Karpas-422 (cell line): ENCODE data around the gene ASTN2. TPM values are rescaled to one million over a fixed set of nuclear protein-coding genes. Genes with fewer than 3 reads are reported as not detected.

Source experiments
- DNase-seq: peaks from one replicate; pipeline ENCODE4 v3.0.0-alpha.2; 2015
- H2AFZ ChIP-seq: fragments of 200-600 bp; sonication (generic); 2 replicates; pipeline ENCODE4 v1.6.1; 2014; ENCODE audit warnings: antibody characterized with exemption, low read length, mixed read lengths
- H3K27ac ChIP-seq: fragments of 200-600 bp; sonication (generic); 2 replicates; pipeline ENCODE4 v1.5.1; 2014; ENCODE audit warnings: mild to moderate bottlenecking, low read length, moderate library complexity
- H3K27me3 ChIP-seq: fragments of 200-600 bp; sonication (generic); 2 replicates; pipeline ENCODE4 v1.6.1; 2014; ENCODE audit warnings: low read length, mixed read lengths
- H3K36me3 ChIP-seq: fragments of 200-600 bp; sonication (generic); 2 replicates; pipeline ENCODE4 v1.6.1; 2014; ENCODE audit warnings: low read length, mixed read lengths; ENCODE audit not compliant: insufficient read depth
- H3K4me1 ChIP-seq: fragments of 200-600 bp; sonication (generic); 2 replicates; pipeline ENCODE4 v1.6.1; 2014; ENCODE audit warnings: mild to moderate bottlenecking, low read length, mixed read lengths
- H3K4me2 ChIP-seq: fragments of 200-600 bp; sonication (generic); 2 replicates; pipeline ENCODE4 v1.6.1; 2014; ENCODE audit warnings: low read length, low read depth, mild to moderate bottlenecking; ENCODE audit not compliant: poor library complexity, severe bottlenecking
- H3K4me3 ChIP-seq: fragments of 200-600 bp; sonication (generic); 2 replicates; pipeline ENCODE4 v1.5.1; 2014; ENCODE audit warnings: mild to moderate bottlenecking, antibody characterized with exemption, low read length, mixed read lengths
- H3K79me2 ChIP-seq: fragments of 200-600 bp; sonication (generic); 2 replicates; pipeline ENCODE4 v1.6.1; 2014; ENCODE audit warnings: mild to moderate bottlenecking, low read length, mixed read lengths
- H3K9ac ChIP-seq: fragments of 200-600 bp; sonication (generic); 2 replicates; pipeline ENCODE4 v1.6.0; 2014; ENCODE audit warnings: low read length
- H3K9me2 ChIP-seq: fragments of 200-600 bp; sonication (generic), shearing (Covaris generic); replicated peaks from 2 replicates; pipeline ENCODE4 v1.6.0; 2014; ENCODE audit warnings: mild to moderate bottlenecking, low read length, moderate library complexity; ENCODE audit not compliant: insufficient read depth
- H3K9me3 ChIP-seq: fragments of 300-700, 200-600 bp; sonication (generic); 2 replicates; pipeline ENCODE4 v1.6.1; 2014; ENCODE audit warnings: low read length, mixed read lengths
- H4K20me1 ChIP-seq: fragments of 200-600 bp; sonication (generic); 2 replicates; pipeline ENCODE4 v1.6.1; 2014; ENCODE audit warnings: mild to moderate bottlenecking, antibody characterized with exemption, low read length, low read depth; ENCODE audit not compliant: insufficient read depth
- total RNA-seq: library from RNA; depleted of rRNA; stranded (reverse); fragments of >200 nt; shearing (Covaris generic); gene quantifications from 2 replicates; pipeline ENCODE4 v1.2.3, GENCODE V29; 2014; ENCODE audit warnings: low replicate concordance

ASTN2 gene
- total RNA-seq, 1 experiment from 2014 or later: 5.3 TPM

DNA sequence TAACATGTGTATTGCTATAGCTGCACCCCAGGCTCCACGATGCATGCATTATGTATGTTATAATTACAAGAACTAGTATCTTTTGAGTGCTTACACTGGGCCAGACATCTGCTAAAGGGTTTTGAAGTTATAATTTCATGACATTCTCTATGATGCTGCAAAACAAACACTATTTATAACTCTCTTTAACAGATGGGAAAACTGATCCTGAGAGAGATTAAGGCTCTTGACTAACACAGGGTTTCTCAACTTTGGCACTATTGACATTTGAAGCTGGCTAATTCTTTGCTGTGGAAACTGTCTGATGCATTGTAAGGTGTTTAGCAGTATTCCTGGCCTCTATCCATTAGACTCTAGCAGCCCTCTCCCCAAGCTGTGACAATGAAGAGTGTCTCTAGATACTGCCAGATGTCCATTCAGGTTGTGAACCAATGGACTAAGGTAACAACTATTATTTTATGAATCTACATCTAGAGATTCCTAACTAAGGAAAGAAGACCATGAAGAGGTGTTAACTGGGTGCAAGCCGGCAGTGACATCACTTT, 258.6 kb downstream of the ASTN2 start:
- Histone ChIP-seq H3K9me2 (no peaks in the 10 kb centered on the region), H3K36me3 (no peaks in the 10 kb centered on the region), H3K27ac (no peak overlapping the region), H3K4me2 (no peak overlapping the region), H3K9me3 (no peaks in the 10 kb centered on the region), H3K27me3 (no peaks in the 10 kb centered on the region), H4K20me1 (no peaks in the 10 kb centered on the region), H3K79me2 (no peaks in the 10 kb centered on the region), H3K4me3 (no peak overlapping the region), H2AFZ (no peak overlapping the region), H3K9ac (no peak overlapping the region), H3K4me1 (no peaks in the 10 kb centered on the region)
- DNase-seq: no peak

DNA sequence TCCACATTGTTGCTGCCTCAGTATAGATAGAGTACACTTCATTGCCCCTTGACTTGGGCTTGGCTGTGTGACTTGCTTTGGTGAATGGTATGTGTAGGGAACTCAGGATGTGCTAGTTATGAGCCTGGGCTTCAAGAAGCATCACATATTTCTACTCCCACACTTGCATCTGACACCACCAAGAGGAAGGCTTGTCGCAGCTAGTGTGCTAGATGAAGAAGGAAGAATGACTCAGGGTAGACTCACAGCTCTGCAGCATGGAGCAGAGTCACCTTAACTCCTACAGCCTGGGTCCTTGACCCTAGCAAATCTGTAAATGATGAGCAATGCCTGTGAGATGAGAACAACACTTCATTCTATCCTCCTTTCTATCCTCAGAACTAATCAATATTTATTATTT, 261.8 kb downstream of the ASTN2 start:
- Histone ChIP-seq H3K9me2 (no peaks in the 10 kb centered on the region), H3K27me3 (no peaks in the 10 kb centered on the region), H3K4me1 (no peaks in the 10 kb centered on the region), H3K27ac (no peak overlapping the region), H3K9ac (no peak overlapping the region), H4K20me1 (no peaks in the 10 kb centered on the region), H3K79me2 (no peaks in the 10 kb centered on the region), H2AFZ (no peak overlapping the region), H3K36me3 (no peaks in the 10 kb centered on the region), H3K9me3 (no peaks in the 10 kb centered on the region), H3K4me3 (no peak overlapping the region), H3K4me2 (no peak overlapping the region)
- DNase-seq: no peak

DNA sequence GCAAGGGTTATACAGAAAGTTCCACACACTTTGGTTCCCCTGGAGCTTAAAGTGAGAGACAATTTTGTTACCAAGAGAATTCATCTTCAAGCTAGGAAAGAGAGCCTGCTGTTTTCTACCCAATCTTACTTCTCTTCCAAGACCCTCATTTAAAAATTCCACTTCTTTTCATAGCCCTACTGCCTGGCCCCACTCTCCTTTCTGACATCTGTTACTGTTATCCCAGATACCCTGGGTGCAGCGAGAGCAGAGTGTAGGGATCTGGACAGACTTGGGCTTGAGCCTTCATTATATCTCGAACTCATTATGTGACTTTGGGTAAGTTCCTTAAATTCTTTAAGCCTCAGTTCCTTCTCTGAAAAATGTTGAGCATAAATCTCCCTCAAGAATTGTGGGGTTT, 263.1 kb downstream of the ASTN2 start:
- no peak for DNase-seq
- no peak overlapping the region for H3K4me3 ChIP-seq
- no peak overlapping the region for H2AFZ ChIP-seq
- no peaks in the 10 kb centered on the region for H3K4me1 ChIP-seq
- H3K9me3 ChIP-seq: no peaks in the 10 kb centered on the region
- H3K79me2 ChIP-seq: no peaks in the 10 kb centered on the region
- H3K36me3 ChIP-seq: no peaks in the 10 kb centered on the region
- H3K4me2 ChIP-seq: no peak overlapping the region
- H3K9ac ChIP-seq: no peak overlapping the region
- no peaks in the 10 kb centered on the region for H4K20me1 ChIP-seq
- H3K27ac ChIP-seq: no peak overlapping the region
- no peaks in the 10 kb centered on the region for H3K27me3 ChIP-seq
- no peaks in the 10 kb centered on the region for H3K9me2 ChIP-seq

DNA sequence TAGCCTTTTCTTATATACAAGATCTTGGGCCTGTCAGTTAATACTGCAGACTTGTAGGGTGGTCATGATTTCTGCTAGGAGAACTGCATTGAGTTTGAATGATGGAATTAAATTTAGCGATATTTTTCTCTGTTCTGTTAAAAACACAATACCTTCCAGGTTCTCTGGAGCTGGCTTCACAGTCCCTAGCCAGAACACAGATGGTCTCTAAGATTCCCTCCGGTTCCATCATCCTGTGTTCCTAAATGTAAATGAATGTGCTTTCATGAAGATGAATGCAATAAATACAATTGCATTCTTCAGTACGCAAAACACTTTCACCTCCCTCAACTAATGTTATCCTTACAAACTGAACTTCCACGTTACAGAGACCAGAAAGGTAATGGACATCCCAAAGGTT, 264.9 kb downstream of the ASTN2 start:
- H3K36me3 ChIP-seq: no peaks in the 10 kb centered on the region
- no peak overlapping the region for H2AFZ ChIP-seq
- H3K27ac ChIP-seq: no peak overlapping the region
- no peaks in the 10 kb centered on the region for H3K4me1 ChIP-seq
- H3K27me3 ChIP-seq: no peaks in the 10 kb centered on the region
- no peaks in the 10 kb centered on the region for H3K9me2 ChIP-seq
- H3K9me3 ChIP-seq: no peaks in the 10 kb centered on the region
- no peak overlapping the region for H3K9ac ChIP-seq
- H3K4me2 ChIP-seq: no peak overlapping the region
- H3K4me3 ChIP-seq: no peak overlapping the region
- no peak for DNase-seq
- H4K20me1 ChIP-seq: no peaks in the 10 kb centered on the region
- no peaks in the 10 kb centered on the region for H3K79me2 ChIP-seq

DNA sequence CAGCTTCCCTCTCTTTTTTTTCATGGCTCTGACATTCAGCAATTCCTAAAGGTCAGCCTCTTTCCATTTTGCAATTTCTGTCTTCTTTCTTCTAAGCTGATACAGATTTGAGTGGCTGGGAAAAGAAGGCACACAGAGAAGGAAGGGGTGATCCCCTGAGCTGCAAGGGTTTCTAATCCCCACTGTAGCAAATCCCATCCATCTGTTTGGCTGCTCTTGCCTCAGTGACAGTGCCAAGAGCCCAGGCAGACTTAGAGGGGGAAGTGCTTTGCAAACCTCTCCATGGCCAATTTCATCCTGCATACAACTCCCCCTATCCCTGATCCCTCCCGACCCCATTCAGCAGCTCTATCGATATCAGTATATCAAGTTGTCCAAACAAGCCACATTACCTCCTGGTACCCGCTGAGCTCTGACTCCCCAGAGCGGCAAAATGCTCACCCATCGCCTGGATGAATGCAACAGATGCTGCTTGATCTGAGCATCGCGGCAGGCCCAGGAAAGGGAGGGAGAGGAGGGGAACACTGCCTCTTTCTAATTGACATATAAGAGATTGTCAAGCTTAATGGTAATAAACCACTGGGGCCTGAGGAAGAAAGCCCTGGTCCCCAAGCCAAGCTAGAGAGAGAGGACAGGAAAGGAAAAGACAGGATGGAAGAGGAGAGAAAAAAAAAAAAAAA, 268.9 kb downstream of the ASTN2 start:
- Histone ChIP-seq H3K9ac (no peak overlapping the region), H3K9me2 (no peaks in the 10 kb centered on the region), H3K4me1 (no peaks in the 10 kb centered on the region), H3K9me3 (no peaks in the 10 kb centered on the region), H4K20me1 (no peaks in the 10 kb centered on the region), H3K4me2 (no peak overlapping the region), H3K27me3 (no peaks in the 10 kb centered on the region), H3K79me2 (no peaks in the 10 kb centered on the region), H3K36me3 (no peaks in the 10 kb centered on the region), H3K4me3 (no peak overlapping the region), H3K27ac (no peak overlapping the region), H2AFZ (no peak overlapping the region)
- DNase-seq: no peak

DNA sequence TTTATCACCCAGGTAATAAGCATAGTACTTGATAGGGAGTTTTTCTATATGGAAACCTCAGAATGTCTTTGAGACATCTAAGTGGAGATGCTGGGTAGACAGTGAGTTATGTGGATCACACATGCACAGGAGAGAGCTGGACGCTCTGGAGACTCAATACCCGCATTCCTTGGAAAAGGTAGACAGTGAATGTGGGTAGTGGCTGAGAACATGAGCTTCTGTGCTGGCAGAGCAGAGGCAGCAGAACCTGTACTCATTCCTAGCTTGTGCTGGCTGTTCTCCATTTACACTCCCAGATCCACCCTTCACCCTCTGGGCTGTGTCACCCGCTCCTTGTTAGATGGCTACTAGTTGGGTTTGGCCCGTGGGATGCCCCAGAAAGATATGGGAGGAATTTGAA, 269.8 kb downstream of the ASTN2 start:
- DNase-seq: no peak
- no peaks in the 10 kb centered on the region for H3K9me2 ChIP-seq
- H3K9ac ChIP-seq: no peak overlapping the region
- no peaks in the 10 kb centered on the region for H3K27me3 ChIP-seq
- no peak overlapping the region for H3K4me3 ChIP-seq
- no peak overlapping the region for H2AFZ ChIP-seq
- H3K79me2 ChIP-seq: no peaks in the 10 kb centered on the region
- no peaks in the 10 kb centered on the region for H3K4me1 ChIP-seq
- H3K4me2 ChIP-seq: no peak overlapping the region
- no peaks in the 10 kb centered on the region for H3K36me3 ChIP-seq
- H3K9me3 ChIP-seq: no peaks in the 10 kb centered on the region
- no peaks in the 10 kb centered on the region for H4K20me1 ChIP-seq
- H3K27ac ChIP-seq: no peak overlapping the region

DNA sequence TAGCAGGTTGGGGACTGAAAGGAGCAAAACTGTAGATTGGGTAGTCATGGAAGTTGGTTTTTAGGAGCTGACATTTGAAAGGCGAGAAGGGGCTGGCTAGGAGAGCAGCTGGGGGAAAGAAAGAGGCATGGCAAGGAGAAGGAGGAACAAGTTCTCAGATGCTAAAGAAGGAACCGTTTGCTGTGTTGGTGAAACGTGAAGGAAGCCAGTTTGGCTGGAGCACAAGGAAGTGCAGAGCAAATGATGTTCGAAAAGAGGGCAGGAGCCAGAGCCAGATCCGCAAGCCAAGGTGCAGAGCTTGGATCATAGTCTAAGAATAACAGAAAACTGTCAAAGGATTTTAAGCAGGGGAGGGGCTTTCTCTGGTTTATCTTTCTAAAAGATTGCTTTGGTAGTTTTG, 276.6 kb downstream of the ASTN2 start:
- no peaks in the 10 kb centered on the region for H3K79me2 ChIP-seq

DNA sequence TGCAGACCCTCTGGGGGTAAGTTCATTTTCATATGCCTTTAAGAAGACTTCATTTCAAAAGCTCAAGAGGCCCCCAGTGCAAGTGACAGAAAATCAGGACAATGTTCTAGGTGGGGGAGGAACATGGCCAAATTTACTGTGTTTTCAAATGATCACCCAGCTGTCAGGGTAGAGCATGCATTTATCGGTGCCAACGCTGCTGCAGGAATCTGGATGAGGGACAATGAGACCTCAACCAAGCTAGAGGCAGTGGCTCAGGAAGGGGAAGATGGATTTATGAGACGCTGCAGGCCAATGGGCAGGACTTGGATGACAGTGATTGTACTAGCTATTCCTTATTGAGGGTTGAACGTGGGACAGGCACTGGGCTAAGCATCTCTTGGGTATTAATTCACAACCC, 278.4 kb downstream of the ASTN2 start:
- Histone ChIP-seq H3K79me2 (no peaks in the 10 kb centered on the region), H4K20me1 (no peaks in the 10 kb centered on the region), H3K27ac (no peak overlapping the region), H3K36me3 (no peaks in the 10 kb centered on the region), H3K4me3 (no peak overlapping the region), H3K9me2 (no peaks in the 10 kb centered on the region), H3K27me3 (no peaks in the 10 kb centered on the region), H3K4me2 (no peak overlapping the region), H3K4me1 (peaks cover 2% of the 10 kb centered on the region; the same call in 1 of the 2 replicates), H2AFZ (no peak overlapping the region), H3K9me3 (no peaks in the 10 kb centered on the region), H3K9ac (no peak overlapping the region)
- no peak for DNase-seq

More for the DNA sequence above, 276.6 kb downstream of the ASTN2 start:
- H4K20me1 ChIP-seq: no peaks in the 10 kb centered on the region
- no peaks in the 10 kb centered on the region for H3K27me3 ChIP-seq
- H3K9me2 ChIP-seq: no peaks in the 10 kb centered on the region
- no peak overlapping the region for H3K4me3 ChIP-seq
- no peak overlapping the region for H3K27ac ChIP-seq
- no peak overlapping the region for H3K4me2 ChIP-seq
- no peaks in the 10 kb centered on the region for H3K9me3 ChIP-seq
- DNase-seq: no peak
- H3K9ac ChIP-seq: no peak overlapping the region
- H3K36me3 ChIP-seq: no peaks in the 10 kb centered on the region
- no peak overlapping the region for H2AFZ ChIP-seq
- H3K4me1 ChIP-seq: peaks cover 2% of the 10 kb centered on the region; the same call in 1 of the 2 replicates
